Measurements from ENCODE around the gene ATP5MG.

DNA sequence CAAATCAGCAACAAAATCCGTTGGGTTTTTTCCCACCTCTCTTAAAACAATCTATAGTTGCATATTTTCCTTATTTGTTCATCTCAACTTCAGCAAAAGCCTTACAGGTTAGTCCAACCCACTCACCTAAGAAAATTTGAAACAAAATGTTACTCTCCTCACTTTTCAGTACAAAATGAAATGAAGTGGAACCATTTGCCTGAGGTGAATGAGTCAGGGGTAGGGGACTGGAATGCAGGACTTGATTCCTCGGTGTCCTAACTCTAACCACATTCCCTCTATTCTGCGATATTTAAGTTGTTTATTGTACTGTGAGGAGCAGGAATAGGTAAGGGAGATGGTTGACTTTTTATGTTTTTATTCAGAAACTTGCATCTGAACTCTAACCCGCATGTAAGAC, 16.4 kb downstream of the ATP5MG start:
- TF ChIP-seq, protein P1, sequence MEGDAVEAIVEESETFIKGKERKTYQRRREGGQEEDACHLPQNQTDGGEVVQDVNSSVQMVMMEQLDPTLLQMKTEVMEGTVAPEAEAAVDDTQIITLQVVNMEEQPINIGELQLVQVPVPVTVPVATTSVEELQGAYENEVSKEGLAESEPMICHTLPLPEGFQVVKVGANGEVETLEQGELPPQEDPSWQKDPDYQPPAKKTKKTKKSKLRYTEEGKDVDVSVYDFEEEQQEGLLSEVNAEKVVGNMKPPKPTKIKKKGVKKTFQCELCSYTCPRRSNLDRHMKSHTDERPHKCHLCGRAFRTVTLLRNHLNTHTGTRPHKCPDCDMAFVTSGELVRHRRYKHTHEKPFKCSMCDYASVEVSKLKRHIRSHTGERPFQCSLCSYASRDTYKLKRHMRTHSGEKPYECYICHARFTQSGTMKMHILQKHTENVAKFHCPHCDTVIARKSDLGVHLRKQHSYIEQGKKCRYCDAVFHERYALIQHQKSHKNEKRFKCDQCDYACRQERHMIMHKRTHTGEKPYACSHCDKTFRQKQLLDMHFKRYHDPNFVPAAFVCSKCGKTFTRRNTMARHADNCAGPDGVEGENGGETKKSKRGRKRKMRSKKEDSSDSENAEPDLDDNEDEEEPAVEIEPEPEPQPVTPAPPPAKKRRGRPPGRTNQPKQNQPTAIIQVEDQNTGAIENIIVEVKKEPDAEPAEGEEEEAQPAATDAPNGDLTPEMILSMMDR (IDR thresholded peaks at IDR 0.05; ENCODE audit: insufficient read depth, low read depth, low read length): no peak
- TF ChIP-seq EZH2 (IDR thresholded peaks at IDR 0.05; ENCODE audit: insufficient read depth, low read length): no peak
